ENCODE data around the gene NCK1. TPM values are rescaled to one million over a fixed set of nuclear protein-coding genes. Genes with fewer than 3 reads are reported as not detected.
A peak's percentile ranks its signal among the peaks of the same experiment; 100 is the strongest.
"Not testable (repeated sequence)": the region's sequence is repeated elsewhere in the genome, so short reads cannot be mapped to it uniquely, and the experiment has no call there.

The NCK1 gene
- total RNA-seq, 2 experiments from 2014 or later: 30.4 to 31.9 TPM

DNA sequence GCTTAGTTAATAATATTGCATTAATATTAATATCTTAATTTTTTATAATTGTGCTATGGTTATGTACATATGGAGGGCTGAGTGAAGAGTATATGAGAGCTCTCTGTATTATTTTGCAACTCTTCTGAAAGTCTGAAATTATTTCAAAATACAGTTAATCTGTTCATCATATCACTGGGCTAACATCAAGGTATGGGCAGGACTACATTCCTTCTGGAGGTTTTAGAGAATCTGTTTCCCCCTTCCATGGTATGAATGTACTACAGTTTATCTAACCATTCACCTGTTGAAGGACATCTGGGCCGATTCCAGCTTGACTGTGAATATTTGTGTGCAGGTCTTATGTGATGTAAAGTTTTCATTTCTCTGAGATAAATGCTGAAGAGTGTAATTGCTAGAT lies 100.9 kb downstream of the NCK1 start:
- H3K9me3 Mint-ChIP-seq (ENCODE audit: low read depth): no peaks in the 10 kb centered on the region
- no peak for ATAC-seq
- H3K27ac Mint-ChIP-seq: no peak overlapping the region
- POLR2A ChIA-PET: no interaction called here
- H3K4me1 Mint-ChIP-seq: no peaks in the 10 kb centered on the region
- no peak overlapping the region for H3K4me3 Mint-ChIP-seq
- intact Hi-C loops (cut with DNase I, micrococcal nuclease): no loop called here
- no peak for DNase-seq
- H3K27me3 Mint-ChIP-seq: no peaks in the 10 kb centered on the region
- H3K36me3 Mint-ChIP-seq (ENCODE audit: low read depth): no peaks in the 10 kb centered on the region
- CTCF ChIA-PET: no interaction called here

DNA sequence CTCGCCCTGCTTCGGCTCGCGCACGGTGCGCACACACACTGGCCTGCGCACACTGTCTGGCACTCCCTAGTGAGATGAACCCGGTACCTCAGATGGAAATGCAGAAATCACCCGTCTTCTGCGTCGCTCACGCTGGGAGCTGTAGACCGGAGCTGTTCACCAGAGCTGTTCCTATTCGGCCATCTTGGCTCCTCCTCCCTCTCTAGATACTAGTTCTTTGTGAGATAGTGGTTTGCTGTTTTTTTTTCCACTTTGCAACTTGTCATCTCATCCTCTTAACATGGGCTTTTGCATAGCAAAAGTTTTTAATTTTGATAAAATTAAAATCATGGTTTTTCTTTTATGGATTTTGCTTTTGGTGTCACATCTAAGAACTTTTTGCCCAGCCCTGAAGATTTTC lies 107.5 kb downstream of the NCK1 start:
- intact Hi-C loops (cut with DNase I, micrococcal nuclease); DNase-seq; H3K4me1 Mint-ChIP-seq; H3K27ac Mint-ChIP-seq; H3K36me3 Mint-ChIP-seq (ENCODE audit: low read depth); H3K4me3 Mint-ChIP-seq; H3K27me3 Mint-ChIP-seq; ATAC-seq; POLR2A ChIA-PET: not testable (repeated sequence)
- CTCF ChIA-PET: interaction anchor here (1.1 kb wide), 1 partner anchor 13 kb away, joined by 4 read pairs; no protein-coding TSS in a partner anchor
- H3K9me3 Mint-ChIP-seq (ENCODE audit: low read depth): peaks cover 12% of the 10 kb centered on the region

DNA sequence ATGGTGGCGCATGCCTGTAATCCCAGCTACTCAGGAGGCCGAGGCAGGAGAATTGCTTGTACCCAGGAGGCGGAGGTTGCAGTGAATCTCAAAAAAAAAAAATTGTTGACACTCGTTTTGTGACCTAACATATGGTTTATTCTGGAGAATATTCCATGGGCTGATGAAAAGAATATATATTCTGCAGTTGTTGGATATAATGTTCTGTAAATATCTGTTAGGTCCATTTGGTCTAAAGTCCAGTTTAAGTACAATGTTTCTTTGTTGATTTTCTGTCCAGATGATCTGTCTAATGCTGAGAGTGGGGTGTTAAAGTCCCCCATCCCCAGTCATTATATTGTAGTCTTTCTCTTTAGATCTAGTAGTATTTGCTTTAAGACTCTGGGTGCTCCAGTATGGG lies 111.3 kb downstream of the NCK1 start:
- H3K4me1 Mint-ChIP-seq: no peaks in the 10 kb centered on the region
- no peak overlapping the region for H3K27ac Mint-ChIP-seq
- H3K4me3 Mint-ChIP-seq: no peak overlapping the region
- DNase-seq (no peak), ATAC-seq (no peak)
- intact Hi-C loops (cut with DNase I, micrococcal nuclease): no loop called here
- H3K27me3 Mint-ChIP-seq: no peaks in the 10 kb centered on the region
- POLR2A ChIA-PET: no interaction called here
- CTCF ChIA-PET: no interaction called here
- H3K36me3 Mint-ChIP-seq (ENCODE audit: low read depth): peaks cover 10% of the 10 kb centered on the region
- peaks cover 16% of the 10 kb centered on the region for H3K9me3 Mint-ChIP-seq (ENCODE audit: low read depth)

DNA sequence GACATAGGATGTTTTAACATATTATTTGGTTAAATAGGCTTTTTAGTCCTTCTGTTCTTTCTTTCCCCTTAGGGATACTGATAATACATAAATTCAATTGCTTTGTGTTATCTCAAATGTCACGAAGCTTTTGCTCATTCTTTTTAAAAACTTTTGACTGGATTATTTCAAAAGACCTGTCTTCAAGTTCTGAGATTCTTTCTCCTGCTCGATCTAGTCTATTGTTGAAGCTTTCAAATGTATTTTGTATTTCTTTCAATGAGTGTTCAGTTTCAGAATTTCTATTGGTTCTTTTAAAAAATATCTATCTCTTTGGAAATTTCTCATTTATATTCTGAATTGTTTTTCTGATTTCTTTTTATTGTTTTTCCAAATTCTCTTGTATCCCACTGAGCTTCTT lies 112.7 kb downstream of the NCK1 start:
- Mint-ChIP-seq H3K4me1 (no peaks in the 10 kb centered on the region), H3K36me3 (ENCODE audit: low read depth) (peaks cover 10% of the 10 kb centered on the region), H3K27me3 (no peaks in the 10 kb centered on the region), H3K27ac (no peak overlapping the region), H3K9me3 (ENCODE audit: low read depth) (peaks cover 16% of the 10 kb centered on the region), H3K4me3 (no peak overlapping the region)
- CTCF ChIA-PET: interaction anchor here (0.7 to 1.2 kb wide), 2 partner anchors 17 to 115 kb away, joined by 3 read pairs; partner anchors contain the start of gene IL20RB
- ATAC-seq (no peak), DNase-seq (no peak)
- POLR2A ChIA-PET: no interaction called here
- intact Hi-C loops (cut with DNase I, micrococcal nuclease): no loop called here

DNA sequence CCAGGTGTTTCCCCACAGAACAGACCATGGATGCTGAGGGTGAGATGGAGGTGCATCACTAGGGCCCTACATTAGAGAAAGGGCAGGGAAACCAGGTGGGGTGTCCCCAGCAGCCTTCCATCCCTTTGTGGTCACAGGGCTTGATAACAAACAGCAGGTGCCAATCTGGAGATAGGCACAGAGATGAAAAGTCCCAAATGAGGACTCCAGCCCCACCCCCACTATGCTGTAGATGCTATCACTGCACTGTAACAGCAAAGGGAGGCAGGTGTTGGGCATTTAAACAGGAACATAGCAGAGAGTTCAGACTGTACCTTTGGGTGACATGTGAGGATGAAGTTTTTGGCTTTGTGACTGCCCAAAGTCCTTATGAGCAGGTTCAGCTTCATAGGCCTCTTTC lies 117.2 kb downstream of the NCK1 start:
- Mint-ChIP-seq H3K9me3 (ENCODE audit: low read depth) (peaks cover 7% of the 10 kb centered on the region), H3K27me3 (no peaks in the 10 kb centered on the region), H3K4me1 (no peaks in the 10 kb centered on the region), H3K36me3 (ENCODE audit: low read depth) (peaks cover 10% of the 10 kb centered on the region), H3K27ac (no peak overlapping the region), H3K4me3 (no peak overlapping the region)
- ChIA-PET POLR2A (no interaction called here), CTCF (interaction anchor here (0.7 kb wide), 1 partner anchor 1898 kb away, joined by 3 read pairs; no protein-coding TSS in a partner anchor)
- DNase-seq: no peak
- ATAC-seq: no peak
- intact Hi-C loops (cut with DNase I, micrococcal nuclease): no loop called here

DNA sequence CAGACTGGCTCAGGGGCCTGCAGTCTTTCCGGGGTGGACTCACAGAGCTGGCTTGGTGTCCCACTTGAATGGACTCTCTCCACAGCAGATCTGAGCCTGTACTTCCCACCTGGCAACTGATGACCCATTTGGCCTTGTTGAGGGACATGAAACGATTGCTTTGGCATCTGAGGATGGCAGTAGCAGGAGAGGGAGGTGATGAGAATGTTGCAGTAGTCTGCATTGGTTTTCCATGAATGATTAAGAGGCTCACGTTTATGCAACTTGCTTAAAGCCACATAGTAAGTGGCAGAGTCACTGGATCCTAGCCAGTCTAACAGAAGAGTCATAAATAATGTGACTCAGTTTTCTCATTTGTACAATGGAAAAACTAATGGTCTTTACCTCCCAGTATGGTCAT lies 117.7 kb downstream of the NCK1 start:
- DNase-seq (no peak), ATAC-seq (peak; percentile 12)
- CTCF ChIA-PET: no interaction called here
- Mint-ChIP-seq H3K27me3 (no peaks in the 10 kb centered on the region), H3K4me1 (peaks cover 4% of the 10 kb centered on the region), H3K36me3 (ENCODE audit: low read depth) (peaks cover 7% of the 10 kb centered on the region), H3K27ac (no peak overlapping the region), H3K4me3 (no peak overlapping the region), H3K9me3 (ENCODE audit: low read depth) (peaks cover 4% of the 10 kb centered on the region)
- intact Hi-C loops (cut with DNase I, micrococcal nuclease): no loop called here
- POLR2A ChIA-PET: no interaction called here

DNA sequence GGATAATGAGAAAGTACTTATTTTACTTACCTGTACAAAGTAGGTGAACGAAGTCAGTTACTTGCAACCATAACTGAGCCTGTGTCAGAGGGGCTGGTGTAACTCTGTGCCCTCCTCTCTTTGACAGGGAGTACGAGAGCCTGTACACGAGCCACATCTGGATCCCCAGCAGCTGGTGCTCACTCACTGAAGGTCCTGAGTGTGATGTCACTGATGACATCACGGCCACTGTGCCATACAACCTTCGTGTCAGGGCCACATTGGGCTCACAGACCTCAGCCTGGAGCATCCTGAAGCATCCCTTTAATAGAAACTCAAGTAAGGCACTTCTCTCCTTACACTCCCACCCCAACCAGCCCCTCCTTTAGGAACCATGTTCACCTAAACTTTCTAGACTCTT lies 120.0 kb downstream of the NCK1 start:
- ChIA-PET CTCF (no interaction called here), POLR2A (no interaction called here)
- H3K4me3 Mint-ChIP-seq: no peak overlapping the region
- intact Hi-C loops (cut with DNase I, micrococcal nuclease): no loop called here
- DNase-seq (no peak), ATAC-seq (no peak)
- no peaks in the 10 kb centered on the region for H3K9me3 Mint-ChIP-seq (ENCODE audit: low read depth)
- H3K27ac Mint-ChIP-seq: no peak overlapping the region
- H3K36me3 Mint-ChIP-seq (ENCODE audit: low read depth): peaks cover 2% of the 10 kb centered on the region
- peaks cover 7% of the 10 kb centered on the region for H3K4me1 Mint-ChIP-seq
- no peaks in the 10 kb centered on the region for H3K27me3 Mint-ChIP-seq

DNA sequence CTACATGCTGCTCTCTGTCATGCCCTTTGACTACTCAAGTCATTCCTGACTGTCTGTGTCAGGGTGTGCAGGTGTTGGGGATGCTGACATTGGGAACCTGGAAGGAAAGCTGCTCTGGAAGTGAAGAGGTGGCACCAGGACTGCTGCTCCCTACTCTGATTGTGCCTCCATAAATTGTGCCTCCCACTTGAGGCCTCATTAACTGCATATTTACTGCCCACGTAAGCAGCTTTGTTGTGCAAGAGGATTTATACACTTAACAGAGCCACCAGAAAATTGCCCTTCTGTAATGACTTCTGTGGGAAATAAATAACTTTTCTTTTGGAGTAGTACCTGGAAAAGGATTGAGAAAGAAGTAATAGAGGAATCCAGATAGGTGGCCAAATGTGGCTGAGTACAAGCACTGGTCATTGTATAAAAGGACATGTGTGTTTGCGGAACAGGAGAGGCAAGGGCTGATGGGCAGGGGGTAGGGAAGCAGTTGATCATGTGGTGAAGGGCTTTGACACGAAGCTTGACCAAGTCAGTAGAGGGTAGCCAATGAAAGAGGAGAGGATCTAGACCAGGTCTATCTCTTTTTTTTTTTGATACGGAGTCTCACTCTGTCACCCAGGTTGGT lies 120.6 kb downstream of the NCK1 start:
- intact Hi-C loops (cut with DNase I, micrococcal nuclease): no loop called here
- ATAC-seq (no peak), DNase-seq (no peak)
- H3K4me3 Mint-ChIP-seq: no peak overlapping the region
- no peak overlapping the region for H3K27ac Mint-ChIP-seq
- ChIA-PET POLR2A (interaction anchor here (0.7 kb wide), 1 partner anchor 38 kb away, joined by 3 read pairs; no protein-coding TSS in a partner anchor), CTCF (interaction anchor here (1.3 kb wide), 1 partner anchor 32 kb away, joined by 4 read pairs; no protein-coding TSS in a partner anchor)
- H3K4me1 Mint-ChIP-seq: peaks cover 7% of the 10 kb centered on the region
- no peaks in the 10 kb centered on the region for H3K27me3 Mint-ChIP-seq
- H3K9me3 Mint-ChIP-seq (ENCODE audit: low read depth): no peaks in the 10 kb centered on the region
- peaks cover 2% of the 10 kb centered on the region for H3K36me3 Mint-ChIP-seq (ENCODE audit: low read depth)

DNA sequence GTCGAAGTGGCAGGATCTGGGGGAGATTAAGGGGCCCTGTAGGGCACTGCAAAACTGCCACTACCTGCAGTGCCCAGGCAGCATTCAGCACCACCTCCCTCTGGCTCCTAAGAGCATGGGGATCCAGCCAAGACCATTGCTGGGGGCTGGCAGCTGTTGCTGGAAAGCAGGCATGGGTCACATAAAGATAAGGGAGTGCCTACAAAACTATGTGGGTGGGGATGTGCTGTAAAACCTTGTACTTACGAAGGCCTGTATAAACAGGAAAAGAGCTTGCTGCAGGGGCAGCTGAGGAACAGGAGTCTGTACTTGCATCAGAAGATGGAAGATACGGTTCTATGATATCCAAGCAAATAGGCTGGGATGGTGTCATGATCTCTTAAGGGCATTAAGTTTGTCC lies 122.8 kb downstream of the NCK1 start:
- Mint-ChIP-seq H3K4me3 (no peak overlapping the region), H3K4me1 (peaks cover 7% of the 10 kb centered on the region), H3K36me3 (ENCODE audit: low read depth) (peaks cover 2% of the 10 kb centered on the region), H3K9me3 (ENCODE audit: low read depth) (no peaks in the 10 kb centered on the region), H3K27me3 (no peaks in the 10 kb centered on the region), H3K27ac (no peak overlapping the region)
- ChIA-PET CTCF (interaction anchor here (0.7 kb wide), 1 partner anchor 9 kb away, joined by 3 read pairs; no protein-coding TSS in a partner anchor), POLR2A (no interaction called here)
- intact Hi-C loops (cut with DNase I, micrococcal nuclease): no loop called here
- no peak for ATAC-seq
- no peak for DNase-seq

DNA sequence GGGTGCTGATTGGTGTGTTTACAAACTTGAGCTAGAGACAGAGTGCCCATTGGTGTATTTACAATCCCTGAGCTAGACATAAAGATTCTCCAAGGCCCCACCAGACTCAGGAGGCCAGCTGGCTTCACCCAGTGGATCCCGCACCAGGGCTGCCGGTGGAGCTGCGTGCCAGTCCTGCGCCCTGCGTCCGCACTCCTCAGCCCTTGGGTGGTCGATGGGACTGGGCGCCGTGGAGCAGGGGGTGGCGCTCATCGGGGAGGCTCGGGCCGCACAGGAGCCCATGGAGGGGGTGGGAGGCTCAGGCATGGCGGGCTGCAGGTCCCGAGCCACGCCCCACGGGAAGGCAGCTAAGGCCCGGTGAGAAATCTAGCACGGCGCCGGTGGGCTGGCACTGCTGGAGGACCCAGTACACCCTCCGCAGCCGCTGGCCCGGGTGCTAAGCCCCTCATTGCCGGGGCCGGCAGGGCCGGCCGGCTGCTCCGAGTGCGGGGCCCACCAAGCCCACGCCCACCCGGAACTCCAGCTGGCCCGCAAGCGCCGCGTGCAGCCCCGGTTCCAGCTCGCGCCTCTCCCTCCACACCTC lies 125.5 kb downstream of the NCK1 start:
- H3K4me1 Mint-ChIP-seq; H3K27ac Mint-ChIP-seq; H3K27me3 Mint-ChIP-seq; DNase-seq; H3K36me3 Mint-ChIP-seq (ENCODE audit: low read depth); H3K4me3 Mint-ChIP-seq; POLR2A ChIA-PET; intact Hi-C loops (cut with DNase I, micrococcal nuclease); ATAC-seq; H3K9me3 Mint-ChIP-seq (ENCODE audit: low read depth): not testable (repeated sequence)
- CTCF ChIA-PET: interaction anchor here (0.6 kb wide), 1 partner anchor 26 kb away, joined by 3 read pairs; no protein-coding TSS in a partner anchor

DNA sequence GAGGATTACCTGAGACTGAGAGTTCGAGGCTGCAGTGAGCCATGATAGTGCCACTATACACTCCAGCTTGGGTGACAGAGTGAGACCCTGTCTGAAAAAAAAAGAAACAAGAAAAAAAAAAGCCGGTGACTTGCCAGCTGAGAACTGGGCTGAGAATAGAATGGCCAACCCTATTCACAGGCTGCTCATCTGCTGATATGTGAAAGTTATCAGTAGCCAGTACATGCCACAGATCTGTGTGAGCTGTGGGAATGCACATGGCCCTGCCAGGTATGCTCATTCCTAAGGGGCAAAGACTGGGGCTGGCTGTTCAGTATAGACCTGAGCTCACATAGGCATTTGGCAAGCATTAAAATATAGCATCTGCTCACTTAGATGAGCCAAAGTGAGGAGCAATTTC lies 126.6 kb downstream of the NCK1 start:
- H3K36me3 Mint-ChIP-seq (ENCODE audit: low read depth): no peaks in the 10 kb centered on the region
- intact Hi-C loops (cut with DNase I, micrococcal nuclease): no loop called here
- no peak overlapping the region for H3K4me3 Mint-ChIP-seq
- H3K4me1 Mint-ChIP-seq: peaks cover 7% of the 10 kb centered on the region
- ChIA-PET CTCF (no interaction called here), POLR2A (interaction anchor here (0.6 kb wide), 1 partner anchor 1195 kb away, joined by 3 read pairs; no protein-coding TSS in a partner anchor)
- H3K9me3 Mint-ChIP-seq (ENCODE audit: low read depth): no peaks in the 10 kb centered on the region
- no peak overlapping the region for H3K27ac Mint-ChIP-seq
- ATAC-seq (no peak), DNase-seq (no peak)
- H3K27me3 Mint-ChIP-seq: no peaks in the 10 kb centered on the region

DNA sequence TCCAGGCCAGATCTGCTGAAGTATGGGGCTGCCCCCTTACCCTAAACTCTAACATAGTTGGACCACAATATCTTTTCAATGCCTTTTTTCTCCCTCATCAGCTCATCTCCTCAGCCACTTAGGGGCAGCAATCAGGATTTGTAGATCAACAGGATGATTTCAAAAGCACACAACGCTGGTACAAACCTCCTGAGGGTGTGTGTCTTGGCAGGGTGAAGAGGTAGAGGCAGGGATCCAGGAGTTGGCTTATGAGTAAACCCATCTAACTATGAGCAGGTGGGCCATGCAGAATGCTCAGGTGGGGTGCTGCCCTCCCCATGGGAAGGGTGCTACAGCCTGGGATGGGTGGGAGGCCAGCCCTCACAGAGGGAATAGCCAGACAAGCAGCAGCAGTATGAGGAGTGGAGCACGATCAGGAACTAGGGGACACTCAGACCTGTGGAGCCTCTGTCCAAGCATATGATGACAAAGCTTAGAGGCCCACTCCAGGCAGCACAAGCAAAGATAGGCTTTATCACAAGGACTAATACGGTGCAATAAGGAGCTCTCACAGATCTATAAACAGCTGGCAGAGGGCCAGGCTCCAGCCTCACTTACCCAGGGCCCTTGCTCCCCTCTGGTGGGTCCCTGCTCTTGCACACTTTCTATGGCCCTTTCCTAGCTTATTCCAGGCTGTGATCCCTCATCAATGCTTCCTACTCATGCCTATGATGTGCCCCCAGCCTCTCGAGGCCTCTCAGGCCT lies 127.9 kb downstream of the NCK1 start:
- intact Hi-C loops (cut with DNase I, micrococcal nuclease): no loop called here
- ChIA-PET POLR2A (no interaction called here), CTCF (interaction anchor here (0.6 kb wide), 1 partner anchor 199 kb away, joined by 3 read pairs; no protein-coding TSS in a partner anchor)
- no peaks in the 10 kb centered on the region for H3K27me3 Mint-ChIP-seq
- no peaks in the 10 kb centered on the region for H3K9me3 Mint-ChIP-seq (ENCODE audit: low read depth)
- ATAC-seq: no peak
- no peaks in the 10 kb centered on the region for H3K36me3 Mint-ChIP-seq (ENCODE audit: low read depth)
- H3K4me3 Mint-ChIP-seq: no peak overlapping the region
- H3K4me1 Mint-ChIP-seq: peaks cover 6% of the 10 kb centered on the region
- DNase-seq: no peak
- H3K27ac Mint-ChIP-seq: no peak overlapping the region

Data from activated CD4-positive, alpha-beta T cell treated with anti-CD3 and anti-CD28 coated beads for 36 hours (primary cell).